Effector CD8-positive, alpha-beta T cell (primary cell): Measurements from ENCODE around the gene LOXL4.

ENCODE experiments used
- DNase-seq: peaks from one replicate; lab custom pipeline; 2025; lab: John Stamatoyannopoulos, UW
- total RNA-seq, 4 experiments: gene quantifications; one replicate each; lab custom pipeline; 2026; lab: John Stamatoyannopoulos, UW

The LOXL4 gene
- total RNA-seq, result 0 to 0.58 (median 0.23) reads per million in 4 experiments

- DNase-seq, result no peak
Observed at GRCh38 chr10:98267894-98268693, at the start of gene LOXL4. Gene LOXL4 (minus strand): TSS chr10:98268194. CDS start chr10:98263019, 5,175 bp downstream.

- no peak for DNase-seq
Observed at GRCh38 chr10:98316661-98317060, 48.7 kb upstream of the LOXL4 start.

- DNase-seq, result no peak
Observed at GRCh38 chr10:98316170-98316569, 48.2 kb upstream of the LOXL4 start.

- DNase-seq, result no peak
Observed at GRCh38 chr10:98314532-98315284, 46.7 kb upstream of the LOXL4 start.

GRCh38 chr10:98313598-98313997, 45.6 kb upstream of the LOXL4 start:
- no peak for DNase-seq

GRCh38 chr10:98312822-98313221, 44.8 kb upstream of the LOXL4 start:
- no peak for DNase-seq

- DNase-seq, result no peak
Observed at GRCh38 chr10:98312349-98312748, 44.4 kb upstream of the LOXL4 start.

GRCh38 chr10:98310701-98311100, 42.7 kb upstream of the LOXL4 start:
- DNase-seq, result no peak

- no peak for DNase-seq
Observed at GRCh38 chr10:98309366-98310355, 41.7 kb upstream of the LOXL4 start.

- DNase-seq, result no peak
Observed at GRCh38 chr10:98308669-98309365, 40.8 kb upstream of the LOXL4 start.

GRCh38 chr10:98307916-98308541, 40.0 kb upstream of the LOXL4 start:
- no peak for DNase-seq

GRCh38 chr10:98306501-98306900, 38.5 kb upstream of the LOXL4 start:
- DNase-seq, result no peak

GRCh38 chr10:98303569-98303968, 35.6 kb upstream of the LOXL4 start:
- DNase-seq, result no peak

GRCh38 chr10:98302741-98303365, 34.9 kb upstream of the LOXL4 start:
- DNase-seq, result no peak

GRCh38 chr10:98301664-98302319, 33.8 kb upstream of the LOXL4 start:
- no peak for DNase-seq

- no peak for DNase-seq
Observed at GRCh38 chr10:98300526-98301229, 32.7 kb upstream of the LOXL4 start.

- no peak for DNase-seq
Observed at GRCh38 chr10:98299341-98299740, 31.3 kb upstream of the LOXL4 start.

GRCh38 chr10:98296524-98296923, 28.5 kb upstream of the LOXL4 start:
- DNase-seq, result no peak

- DNase-seq, result no peak
Observed at GRCh38 chr10:98295907-98296306, 27.9 kb upstream of the LOXL4 start.
